Left ventricle myocardium inferior (tissue), 1 donor: ENCODE measurements around the gene TPPP3. TPM values are rescaled to one million over a fixed set of nuclear protein-coding genes. Genes with fewer than 3 reads are reported as not detected.
A peak's percentile ranks its signal among the peaks of the same experiment; 100 is the strongest.

Experiments used
- DNase-seq: peaks from one replicate; pipeline ENCODE4 v3.0.0-alpha.2; 2020
- H3K27ac ChIP-seq: fragments of 200-600 bp; replicated peaks from 2 replicates; pipeline ENCODE4 v1.8.0; 2021
- H3K27me3 ChIP-seq: fragments of 200-600 bp; 2 replicates; pipeline ENCODE4 v1.8.0; 2021; ENCODE audit warnings: low read depth
- H3K36me3 ChIP-seq: fragments of 200-600 bp; 2 replicates; pipeline ENCODE4 v1.8.0; 2021
- H3K4me1 ChIP-seq: fragments of 200-600 bp; 2 replicates; pipeline ENCODE4 v1.8.0; 2021
- H3K4me3 ChIP-seq: fragments of 200-600 bp; 2 replicates; pipeline ENCODE4 v1.8.0; 2021; ENCODE audit warnings: mild to moderate bottlenecking, moderate library complexity
- H3K9me3 ChIP-seq: fragments of 200-600 bp; replicated peaks from 2 replicates; pipeline ENCODE4 v1.8.0; 2021
- CTCF ChIP-seq: fragments of 200-600 bp; IDR thresholded peaks from 2 replicates; pipeline ENCODE4 v1.8.0; 2021; ENCODE audit warnings: antibody characterized with exemption, mild to moderate bottlenecking, borderline replicate concordance
- intact Hi-C: fragments of 100-400 bp; cut with micrococcal nuclease; formaldehyde crosslinking; loops from one replicate; pipeline ENCODE4 v1.11.0; 2022
- total RNA-seq: library from RNA; stranded (reverse); fragmentation: NEBNext Ultra II Directional; extraction: Animal tissue kit (Norgen Biotek cat#: 25700); gene quantifications from one replicate; pipeline ENCODE4 v1.2.1, GENCODE V29; 2021
- donor health status: DM: no; HTN: yes; CAD: no; lungs with severe emphysema.

TPPP3 gene
- total RNA-seq, 1 donor from 2014 or later, result 15.5 TPM

DNA sequence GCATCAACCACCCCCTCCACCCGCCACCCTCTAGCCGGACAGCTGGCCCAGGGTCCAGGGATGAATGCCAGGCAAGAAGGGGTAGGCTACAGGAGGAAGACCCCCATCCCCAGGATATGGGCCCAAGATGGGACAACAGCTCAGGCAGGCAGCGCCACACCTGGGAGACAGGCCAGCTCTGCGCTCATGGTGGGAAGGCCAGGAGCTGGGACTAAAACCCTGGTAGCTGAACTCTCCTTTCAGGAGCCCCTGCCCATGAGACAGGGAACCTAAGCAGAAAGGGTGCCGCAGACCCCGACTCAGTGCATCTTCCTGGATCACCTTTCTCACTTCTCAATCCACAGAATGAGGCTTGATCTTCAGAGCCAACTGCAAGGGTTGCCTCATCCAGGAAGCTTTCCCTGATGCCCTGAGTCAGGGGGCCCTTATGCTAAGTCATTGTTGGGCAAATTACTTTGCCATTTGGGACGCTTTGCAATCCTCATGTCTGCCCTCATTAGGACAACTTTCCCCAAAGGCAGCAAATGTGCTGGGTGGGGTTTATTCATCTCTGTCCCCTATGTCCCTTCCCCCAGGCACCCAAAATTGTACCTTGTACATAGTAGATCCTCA is 14.0 kb upstream of the TPPP3 start:
- H3K9me3 ChIP-seq, result no peaks in the 10 kb centered on the region
- H3K27ac ChIP-seq, result peak overlapping the region; percentile 77
- no peak for TF ChIP-seq CTCF
- intact Hi-C loops, result no loop called here
- no peaks in the 10 kb centered on the region for H3K36me3 ChIP-seq
- no peak overlapping the region for H3K4me3 ChIP-seq
- DNase-seq, result no peak
- H3K27me3 ChIP-seq, result no peaks in the 10 kb centered on the region
- H3K4me1 ChIP-seq, result peaks cover 42% of the 10 kb centered on the region

DNA sequence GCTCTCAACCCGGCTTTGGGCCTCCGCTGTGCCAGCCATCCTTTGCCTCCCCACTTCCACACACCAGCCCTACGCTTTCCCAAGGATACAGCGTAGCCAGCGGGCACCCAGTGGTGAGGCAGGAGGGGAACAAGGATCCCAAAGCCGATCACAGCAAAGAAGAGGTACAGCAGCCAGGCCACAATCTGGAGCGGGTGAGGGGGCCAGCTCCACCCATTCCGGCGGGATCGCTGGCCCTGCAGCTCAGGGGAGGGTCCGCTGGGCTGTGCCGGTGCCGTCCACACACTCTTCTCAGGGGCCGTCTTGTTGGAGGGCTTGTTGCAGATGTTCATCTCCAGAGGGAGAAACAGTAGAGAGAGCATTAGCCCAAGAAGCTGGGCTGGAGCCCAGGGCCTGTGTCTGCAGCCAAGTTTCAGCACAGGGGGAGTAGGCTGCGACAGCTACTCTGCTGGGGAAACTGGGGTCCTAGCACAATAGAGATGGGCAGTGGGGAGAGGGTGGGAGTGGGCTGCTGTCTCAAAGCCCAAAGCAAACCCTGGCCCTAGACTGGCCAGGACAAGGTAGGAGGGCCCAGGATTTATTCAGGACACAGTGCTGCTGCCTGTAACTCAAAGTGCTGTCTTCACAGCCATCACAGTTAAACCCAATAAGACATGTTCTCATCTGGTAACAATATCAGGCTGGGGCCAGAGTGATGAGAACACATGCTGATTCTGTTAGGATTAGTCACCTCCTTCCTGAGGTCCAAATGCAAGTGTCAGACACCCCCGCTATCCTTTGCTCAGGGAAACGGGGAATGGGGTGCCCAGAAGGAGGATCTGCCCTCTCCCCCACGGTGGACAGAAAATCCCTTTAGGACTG is 13.0 kb upstream of the TPPP3 start:
- intact Hi-C loops, result no loop called here
- H3K4me1 ChIP-seq, result peaks cover 42% of the 10 kb centered on the region
- no peaks in the 10 kb centered on the region for H3K36me3 ChIP-seq
- TF ChIP-seq CTCF, result no peak
- no peak overlapping the region for H3K4me3 ChIP-seq
- no peaks in the 10 kb centered on the region for H3K27me3 ChIP-seq
- peak overlapping the region; percentile 77 for H3K27ac ChIP-seq
- DNase-seq, result no peak
- H3K9me3 ChIP-seq, result no peaks in the 10 kb centered on the region

DNA sequence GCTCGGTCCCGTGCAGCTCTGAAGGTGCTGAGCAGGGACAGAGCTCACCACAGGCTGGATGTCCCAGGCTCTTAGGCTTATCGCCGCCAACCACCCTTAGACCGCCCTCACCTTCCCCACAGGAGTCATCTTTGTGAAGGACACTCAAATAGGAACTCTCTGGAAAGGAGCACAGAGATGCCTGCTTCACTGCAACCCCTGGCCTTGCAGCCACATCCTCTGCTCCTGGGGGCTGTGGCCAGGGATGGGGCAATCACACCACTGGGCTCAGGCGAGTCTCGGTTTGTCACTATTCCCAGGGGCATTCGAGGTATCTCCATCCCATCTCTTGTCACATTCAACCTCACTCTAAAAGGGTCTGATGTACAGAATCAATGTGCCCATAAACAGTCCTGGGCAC is 12.0 kb upstream of the TPPP3 start:
- TF ChIP-seq CTCF, result no peak
- no peak for DNase-seq
- H3K36me3 ChIP-seq, result no peaks in the 10 kb centered on the region
- intact Hi-C loops, result no loop called here
- H3K4me1 ChIP-seq, result peaks cover 42% of the 10 kb centered on the region
- no peaks in the 10 kb centered on the region for H3K27me3 ChIP-seq
- H3K27ac ChIP-seq, result peak overlapping the region; percentile 77
- no peak overlapping the region for H3K4me3 ChIP-seq
- no peaks in the 10 kb centered on the region for H3K9me3 ChIP-seq

GRCh38 chr16:67404740-67405226 is 11.5 kb upstream of the TPPP3 start:
- H3K9me3 ChIP-seq, result no peaks in the 10 kb centered on the region
- TF ChIP-seq CTCF, result no peak
- no peak for DNase-seq
- intact Hi-C loops, result no loop called here
- peak overlapping the region; percentile 77 for H3K27ac ChIP-seq
- H3K27me3 ChIP-seq, result no peaks in the 10 kb centered on the region
- no peaks in the 10 kb centered on the region for H3K36me3 ChIP-seq
- peaks cover 43% of the 10 kb centered on the region for H3K4me1 ChIP-seq
- no peak overlapping the region for H3K4me3 ChIP-seq

DNA sequence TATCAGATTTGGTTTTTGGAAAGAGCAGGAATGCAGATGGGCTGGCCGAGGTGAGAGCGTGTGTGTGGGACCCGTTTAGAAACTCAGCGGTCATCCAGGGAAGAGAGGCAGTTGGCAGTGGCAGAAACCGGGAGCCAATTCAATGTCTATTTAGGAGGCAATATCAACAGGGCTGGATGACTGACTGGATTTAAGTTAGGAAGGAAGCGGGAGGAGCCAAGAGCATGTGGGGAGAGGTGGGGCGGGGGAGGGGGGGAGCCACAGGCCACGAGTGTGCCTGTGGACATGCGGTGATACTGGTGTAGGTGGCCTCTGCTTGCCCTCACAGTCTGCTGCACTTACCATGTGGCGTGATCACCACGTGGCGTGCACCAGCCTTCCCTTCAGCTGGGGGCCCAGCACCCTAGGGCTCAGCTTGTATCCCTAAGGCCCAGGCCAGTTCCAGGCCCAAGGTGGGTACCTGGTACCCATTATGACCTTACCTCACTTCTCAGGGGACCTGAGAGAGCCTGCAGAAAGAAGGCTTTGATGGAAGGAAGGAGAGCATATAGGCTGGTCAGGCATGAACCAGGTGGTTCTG is 10.8 kb upstream of the TPPP3 start:
- no peaks in the 10 kb centered on the region for H3K36me3 ChIP-seq
- H3K4me3 ChIP-seq, result no peak overlapping the region
- H3K9me3 ChIP-seq, result no peaks in the 10 kb centered on the region
- peaks cover 50% of the 10 kb centered on the region for H3K4me1 ChIP-seq
- TF ChIP-seq CTCF, result no peak
- no peaks in the 10 kb centered on the region for H3K27me3 ChIP-seq
- no peak overlapping the region for H3K27ac ChIP-seq
- intact Hi-C loops, result no loop called here
- DNase-seq, result no peak
